Measurements from ENCODE around the gene PNMA6E.
"Not testable (repeated sequence)": the region's sequence is repeated elsewhere in the genome, so short reads cannot be mapped to it uniquely, and the experiment has no call there.

PNMA6E gene

GRCh38 chrX:153408871-153409351 is 7.8 kb upstream of the PNMA6E start:
- no peak for DNase-seq (ENCODE audit: low read depth in 4 of 4, low spot score in 1 of 4)

DNA sequence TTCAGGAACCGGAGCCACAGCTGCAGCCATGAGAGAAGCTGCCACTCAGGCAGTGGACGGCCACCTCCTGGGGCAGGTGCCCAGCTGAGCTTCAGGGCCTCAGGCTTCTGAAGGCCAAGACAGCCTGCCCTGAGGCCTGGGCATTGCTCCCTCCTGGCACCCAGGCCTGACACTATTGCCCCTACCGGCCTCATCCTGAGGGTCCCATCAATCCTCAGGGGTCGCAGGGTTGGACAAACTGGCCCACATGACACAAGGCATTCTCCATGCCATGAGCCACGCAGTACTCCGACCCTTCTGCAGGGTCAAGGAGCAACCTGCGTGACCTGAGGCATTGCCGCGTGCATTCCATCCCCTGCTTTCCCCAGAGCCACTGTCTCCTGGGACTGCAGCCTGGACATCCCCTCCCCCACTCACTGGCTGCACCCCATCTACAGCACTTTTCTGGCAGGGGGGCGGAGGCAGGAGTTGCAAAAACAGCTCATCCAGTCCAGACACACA is 7.1 kb upstream of the PNMA6E start:
- DNase-seq (ENCODE audit: low read depth in 4 of 4, low spot score in 1 of 4) = no peak

- no peak for DNase-seq (ENCODE audit: low read depth in 4 of 4, low spot score in 1 of 4)
Observed at GRCh38 chrX:153407736-153408135, 6.6 kb upstream of the PNMA6E start.

DNA sequence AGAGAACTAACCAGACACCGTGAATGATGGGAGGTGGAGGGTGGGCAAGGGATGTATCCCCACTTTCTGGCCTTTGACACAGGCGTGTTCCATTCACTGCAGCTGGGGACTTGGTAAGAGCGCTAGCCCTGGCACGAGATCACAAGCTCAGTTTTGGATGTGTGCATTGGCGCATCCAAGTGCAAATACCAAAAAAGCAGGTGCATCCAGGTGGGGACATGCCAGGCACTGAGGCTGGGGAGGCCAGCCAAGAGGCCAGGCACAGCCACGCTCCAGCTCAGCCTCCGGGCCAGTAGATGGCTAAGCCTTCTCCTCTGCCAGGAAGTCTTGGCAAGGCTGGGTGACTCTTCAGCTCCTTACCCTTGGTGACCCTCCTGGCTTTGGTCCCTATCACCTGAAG is 5.8 kb upstream of the PNMA6E start:
- DNase-seq (ENCODE audit: low read depth in 4 of 4, low spot score in 1 of 4) = no peak

DNA sequence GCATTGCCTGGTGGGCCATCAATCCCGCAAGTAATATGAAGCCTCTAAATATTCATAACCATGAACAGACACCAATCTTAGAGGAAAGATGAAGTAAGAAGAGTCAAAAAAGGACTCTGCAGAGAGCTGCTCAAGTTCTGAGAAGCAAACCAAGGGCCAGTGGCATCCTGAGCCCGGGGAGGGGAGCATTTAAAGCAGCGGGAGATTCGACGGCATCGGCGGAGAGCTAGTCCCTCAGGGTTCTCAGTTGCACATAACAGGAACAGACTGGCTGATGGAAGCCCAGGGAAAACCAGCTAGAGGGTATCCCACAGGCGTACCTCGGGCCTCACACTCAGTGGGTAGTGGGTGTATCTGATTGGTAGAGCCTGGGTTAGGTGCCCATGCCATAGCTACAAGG is 4.9 kb upstream of the PNMA6E start:
- DNase-seq (ENCODE audit: low read depth in 4 of 4, low spot score in 1 of 4) = no peak

DNA sequence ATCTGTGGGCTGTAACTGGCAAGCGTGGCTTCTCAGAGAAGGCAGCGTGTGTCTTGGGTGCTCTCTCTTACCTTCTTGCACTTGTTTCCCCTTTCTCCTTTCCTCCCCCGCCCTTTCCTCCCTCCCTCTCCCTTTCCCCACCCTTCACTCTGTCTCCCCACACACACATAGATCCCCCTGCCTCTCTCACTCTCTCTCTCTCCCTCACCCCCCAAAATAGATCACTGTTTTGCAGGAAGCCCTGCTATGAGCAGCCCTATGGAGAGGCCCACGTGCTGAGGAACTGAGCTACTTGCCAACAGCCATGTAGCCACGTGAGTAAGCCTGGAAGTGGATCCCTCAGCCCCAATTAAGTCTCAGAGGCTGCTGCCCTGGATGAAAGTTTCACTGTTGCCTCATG is 4.3 kb upstream of the PNMA6E start:
- DNase-seq (ENCODE audit: low read depth in 4 of 4, low spot score in 1 of 4) = no peak

DNA sequence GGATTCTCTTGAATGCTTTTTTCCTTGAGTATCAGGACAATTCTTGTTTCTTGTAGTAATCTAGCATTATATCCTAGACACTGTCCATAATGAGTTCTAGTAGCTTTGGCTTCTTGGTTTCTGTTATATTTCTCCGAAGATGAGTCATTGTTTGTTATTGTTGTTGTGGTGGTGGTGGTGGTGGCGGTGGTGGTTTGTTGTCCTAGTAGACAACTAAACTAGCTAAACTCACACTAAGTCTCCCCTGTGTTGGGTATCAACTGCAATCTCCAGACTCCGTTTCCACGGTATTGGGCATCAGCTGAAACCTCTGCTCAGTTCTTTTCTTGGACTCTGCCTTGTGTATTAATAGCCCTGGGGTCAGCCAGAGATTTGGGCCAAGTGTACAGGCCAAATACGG is 3.2 kb upstream of the PNMA6E start:
- not testable (repeated sequence) for DNase-seq (ENCODE audit: low read depth in 4 of 4, low spot score in 1 of 4)

- DNase-seq (ENCODE audit: low read depth in 4 of 4, low spot score in 1 of 4) = peak; percentile 25 to 49 (median 32)
Observed at GRCh38 chrX:153400146-153401132, 711 bp downstream of the PNMA6E start.

- no peak for DNase-seq (ENCODE audit: low read depth in 4 of 4, low spot score in 1 of 4)
Observed at GRCh38 chrX:153398275-153398960, 2.7 kb downstream of the PNMA6E start.

GRCh38 chrX:153397256-153397960 is 3.7 kb downstream of the PNMA6E start:
- DNase-seq (ENCODE audit: low read depth in 4 of 4, low spot score in 1 of 4) = no peak

- DNase-seq (ENCODE audit: low read depth in 4 of 4, low spot score in 1 of 4) = no peak
Observed at GRCh38 chrX:153396320-153397195, 4.6 kb downstream of the PNMA6E start.

GRCh38 chrX:153395613-153396319 is 5.4 kb downstream of the PNMA6E start:
- DNase-seq (ENCODE audit: low read depth in 4 of 4, low spot score in 1 of 4) = no peak

DNA sequence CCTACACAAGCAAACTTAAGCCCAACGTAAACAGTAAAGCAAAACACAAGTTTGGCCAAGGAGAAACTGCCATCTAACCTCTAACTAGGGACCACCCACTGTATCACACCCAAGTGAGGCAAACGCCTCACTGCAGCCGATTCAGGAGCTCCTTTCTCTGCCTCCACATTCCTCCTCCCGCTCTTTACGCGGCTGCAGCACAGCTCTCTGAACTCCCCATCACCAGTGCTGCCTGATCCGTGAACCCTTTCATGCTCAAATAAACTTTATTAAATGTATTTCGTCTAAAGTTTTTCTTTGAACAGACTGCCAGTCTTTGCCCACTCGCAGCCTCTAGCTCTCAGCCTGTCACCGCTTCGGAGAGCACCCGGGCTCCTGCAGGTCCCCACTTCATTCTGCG is 6.5 kb downstream of the PNMA6E start:
- DNase-seq (ENCODE audit: low read depth in 4 of 4, low spot score in 1 of 4) = no peak

- no peak for DNase-seq (ENCODE audit: low read depth in 4 of 4, low spot score in 1 of 4)
Observed at GRCh38 chrX:153392642-153393321, 8.4 kb downstream of the PNMA6E start.

GRCh38 chrX:153389460-153389768 is 11.7 kb downstream of the PNMA6E start:
- not testable (repeated sequence) for DNase-seq (ENCODE audit: low read depth in 4 of 4, low spot score in 1 of 4)

GRCh38 chrX:153388722-153389459 is 12.3 kb downstream of the PNMA6E start:
- no peak for DNase-seq (ENCODE audit: low read depth in 4 of 4, low spot score in 1 of 4)

- DNase-seq (ENCODE audit: low read depth in 4 of 4, low spot score in 1 of 4) = no peak
Observed at GRCh38 chrX:153387987-153388721, 13.0 kb downstream of the PNMA6E start.

- DNase-seq (ENCODE audit: low read depth in 4 of 4, low spot score in 1 of 4) = no peak
Observed at GRCh38 chrX:153387345-153387744, 13.8 kb downstream of the PNMA6E start.
